Breast epithelium (tissue), 4 donors: ENCODE data around the gene PLEKHD1. TPM values are rescaled to one million over a fixed set of nuclear protein-coding genes. Genes with fewer than 3 reads are reported as not detected.

Experiments
- DNase-seq, 2 donors: peaks; one replicate each; pipeline ENCODE4 v3.0.0-alpha.2; 2019; ENCODE audit warnings: low spot score in 2 of 2
- H3K27ac ChIP-seq, 2 donors: fragments of 200-600 bp; sonication (generic) in 1 of 2; one replicate each; pipeline ENCODE4 v1.5.1; 2016 to 2019; ENCODE audit warnings: mild to moderate bottlenecking in 1 of 2
- H3K27me3 ChIP-seq, 2 donors: fragments of 200-600 bp; sonication (generic) in 1 of 2; one replicate each; pipeline versions ENCODE4 v1.5.1 to v1.6.0; 2017 to 2019; ENCODE audit warnings: control low read depth in 1 of 2, mild to moderate bottlenecking in 1 of 2
- H3K36me3 ChIP-seq: fragments of 200-600 bp; one replicate; pipeline ENCODE4 v1.5.1; 2019
- H3K4me1 ChIP-seq, 2 donors: fragments of 200-600 bp; sonication (generic); one replicate each; pipeline ENCODE4 v1.5.1; 2016 to 2019; ENCODE audit warnings: control low read depth in 1 of 2
- H3K4me3 ChIP-seq, 3 donors: fragments of 200-600 bp; sonication (generic); 1 replicate in 2 of 3; 2 replicates in 1 of 3; pipeline ENCODE4 v1.5.1; 2016 to 2019; ENCODE audit warnings: mild to moderate bottlenecking in 3 of 3, moderate library complexity in 2 of 3
- H3K9me3 ChIP-seq, 2 donors: fragments of 200-600 bp; sonication (generic) in 1 of 2; one replicate each; pipeline ENCODE4 v1.5.1; 2016 to 2019; ENCODE audit warnings: control low read depth in 1 of 2
- POLR2A ChIP-seq: fragments of 450-650 bp; IDR thresholded peaks from one replicate; pipeline ENCODE4 v1.6.1; 2016; ENCODE audit warnings: antibody characterized with exemption, mild to moderate bottlenecking, moderate library complexity
- POLR2AphosphoS5 ChIP-seq, 3 donors: sonication (generic); formaldehyde crosslinking; IDR thresholded peaks; one replicate each; pipeline ENCODE4 v1.6.1; 2017; ENCODE audit warnings: antibody characterized with exemption in 3 of 3
- intact Hi-C: fragments of 100-400 bp; cut with DNase I; formaldehyde crosslinking; loops from one replicate; pipeline ENCODE4 v1.15.1; 2023; ENCODE audit warnings: low total_unique reads
- total RNA-seq, 3 donors: library from RNA; depleted of rRNA; stranded (reverse); fragments of >200 nt; gene quantifications; one replicate each; pipeline ENCODE4 v1.1.0, GENCODE V29; 2016
- TF ChIP-seq, protein P1 (sequence below), 3 donors: fragments of 450-650 bp; IDR thresholded peaks; one replicate each; pipeline ENCODE4 v1.5.1; 2016 to 2017; ENCODE audit warnings: antibody characterized with exemption in 3 of 3, mild to moderate bottlenecking in 3 of 3, moderate library complexity in 3 of 3

PLEKHD1 gene
- total RNA-seq, 3 donors from 2014 or later = under 0.01 to 2.3 (median 2.0) TPM

- Histone ChIP-seq H3K27ac (no peak overlapping the region), H3K36me3 (no peaks in the 10 kb centered on the region), H3K4me1 (no peaks in the 10 kb centered on the region), H3K4me3 (no peak overlapping the region), H3K9me3 (no peaks in the 10 kb centered on the region), H3K27me3 (no peaks in the 10 kb centered on the region)
- DNase-seq = no peak
- intact Hi-C loops = no loop called here
- TF ChIP-seq, protein P1, sequence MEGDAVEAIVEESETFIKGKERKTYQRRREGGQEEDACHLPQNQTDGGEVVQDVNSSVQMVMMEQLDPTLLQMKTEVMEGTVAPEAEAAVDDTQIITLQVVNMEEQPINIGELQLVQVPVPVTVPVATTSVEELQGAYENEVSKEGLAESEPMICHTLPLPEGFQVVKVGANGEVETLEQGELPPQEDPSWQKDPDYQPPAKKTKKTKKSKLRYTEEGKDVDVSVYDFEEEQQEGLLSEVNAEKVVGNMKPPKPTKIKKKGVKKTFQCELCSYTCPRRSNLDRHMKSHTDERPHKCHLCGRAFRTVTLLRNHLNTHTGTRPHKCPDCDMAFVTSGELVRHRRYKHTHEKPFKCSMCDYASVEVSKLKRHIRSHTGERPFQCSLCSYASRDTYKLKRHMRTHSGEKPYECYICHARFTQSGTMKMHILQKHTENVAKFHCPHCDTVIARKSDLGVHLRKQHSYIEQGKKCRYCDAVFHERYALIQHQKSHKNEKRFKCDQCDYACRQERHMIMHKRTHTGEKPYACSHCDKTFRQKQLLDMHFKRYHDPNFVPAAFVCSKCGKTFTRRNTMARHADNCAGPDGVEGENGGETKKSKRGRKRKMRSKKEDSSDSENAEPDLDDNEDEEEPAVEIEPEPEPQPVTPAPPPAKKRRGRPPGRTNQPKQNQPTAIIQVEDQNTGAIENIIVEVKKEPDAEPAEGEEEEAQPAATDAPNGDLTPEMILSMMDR (IDR thresholded peaks at IDR 0.05) = no peak
- TF ChIP-seq POLR2A = no peak
- TF ChIP-seq POLR2AphosphoS5 (IDR thresholded peaks at IDR 0.05) = no peak
Observed at GRCh38 chr14:69501423-69501838, 16.9 kb downstream of the PLEKHD1 start.

DNA sequence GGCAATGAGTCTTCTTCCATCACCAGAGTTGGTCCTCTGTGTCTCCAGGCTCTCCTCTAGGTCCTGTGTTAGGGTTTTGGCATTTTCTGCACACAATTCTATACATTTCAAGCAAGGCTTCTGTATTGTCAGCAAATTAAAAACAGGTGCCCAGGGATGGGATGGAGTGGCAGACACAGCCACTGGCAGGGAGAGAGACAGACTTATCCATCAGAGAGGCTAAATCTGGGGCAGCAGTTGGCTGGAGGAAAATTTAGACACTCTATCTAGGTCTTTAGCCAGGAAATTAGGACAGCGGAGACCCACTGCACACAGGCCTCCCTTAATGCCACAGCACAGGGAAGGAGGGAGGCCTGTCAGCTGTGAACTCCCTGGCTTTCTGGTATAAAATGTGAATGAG lies 20.2 kb downstream of the PLEKHD1 start:
- Histone ChIP-seq H3K4me1 (no peaks in the 10 kb centered on the region), H3K27me3 (no peaks in the 10 kb centered on the region), H3K4me3 (no peak overlapping the region), H3K9me3 (no peaks in the 10 kb centered on the region), H3K36me3 (no peaks in the 10 kb centered on the region), H3K27ac (no peak overlapping the region)
- DNase-seq = no peak
- intact Hi-C loops = no loop called here
- no peak for TF ChIP-seq POLR2A
- TF ChIP-seq POLR2AphosphoS5 (IDR thresholded peaks at IDR 0.05) = no peak
- TF ChIP-seq, protein P1 (IDR thresholded peaks at IDR 0.05) = no peak

- DNase-seq = no peak
- H3K27ac ChIP-seq = no peak overlapping the region
- H3K9me3 ChIP-seq = no peaks in the 10 kb centered on the region
- intact Hi-C loops = no loop called here
- TF ChIP-seq POLR2A = no peak
- TF ChIP-seq POLR2AphosphoS5 (IDR thresholded peaks at IDR 0.05) = no peak
- TF ChIP-seq, protein P1 (IDR thresholded peaks at IDR 0.05) = no peak
- no peaks in the 10 kb centered on the region for H3K36me3 ChIP-seq
- H3K4me1 ChIP-seq = no peaks in the 10 kb centered on the region
- H3K4me3 ChIP-seq = no peak overlapping the region
- no peaks in the 10 kb centered on the region for H3K27me3 ChIP-seq
Observed at GRCh38 chr14:69505338-69506240, 21.1 kb downstream of the PLEKHD1 start.

DNA sequence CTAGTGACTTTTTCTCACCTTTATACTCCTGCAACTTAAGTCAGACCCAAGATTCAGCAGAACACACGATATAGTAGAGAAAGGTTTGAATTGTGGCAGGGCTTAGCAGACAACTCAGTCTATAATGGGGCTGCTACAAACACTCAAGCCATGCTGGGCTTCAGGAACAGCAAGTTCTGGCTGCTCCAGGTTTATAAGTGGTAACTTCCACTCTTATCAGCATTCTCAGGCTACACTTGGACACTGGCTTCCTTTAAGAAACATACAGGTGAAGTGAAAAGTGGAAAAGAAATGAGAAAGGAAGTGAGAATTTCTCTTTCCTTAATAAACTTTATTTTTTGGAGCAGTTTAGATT lies 21.7 kb downstream of the PLEKHD1 start:
- Histone ChIP-seq H3K9me3 (no peaks in the 10 kb centered on the region), H3K36me3 (no peaks in the 10 kb centered on the region), H3K27me3 (no peaks in the 10 kb centered on the region), H3K4me3 (no peak overlapping the region), H3K4me1 (no peaks in the 10 kb centered on the region), H3K27ac (no peak overlapping the region)
- intact Hi-C loops = no loop called here
- DNase-seq = no peak
- TF ChIP-seq POLR2AphosphoS5 (IDR thresholded peaks at IDR 0.05) = no peak
- no peak for TF ChIP-seq POLR2A
- TF ChIP-seq, protein P1 (IDR thresholded peaks at IDR 0.05) = no peak

GRCh38 chr14:69518289-69519101 lies 34.0 kb downstream of the PLEKHD1 start:
- intact Hi-C loops = loop anchor here (10.0 kb wide), 1 partner anchor 1424 kb away; no protein-coding TSS in a partner anchor
- Histone ChIP-seq H3K27me3 (no peaks in the 10 kb centered on the region), H3K36me3 (no peaks in the 10 kb centered on the region), H3K4me3 (no peak overlapping the region), H3K27ac (no peak overlapping the region), H3K4me1 (no peaks in the 10 kb centered on the region), H3K9me3 (no peaks in the 10 kb centered on the region)
- TF ChIP-seq POLR2A (no peak), POLR2AphosphoS5 (IDR thresholded peaks at IDR 0.05) (no peak)
- TF ChIP-seq, protein P1 (IDR thresholded peaks at IDR 0.05) = no peak
- no peak for DNase-seq
